NCI-H526 (cell line): ENCODE measurements around the gene DUSP7.

Source experiments
- DNase-seq, 2 experiments: peaks; one replicate each; lab custom pipeline; 2025; lab: John Stamatoyannopoulos, UW

DUSP7 gene

GRCh38 chr3:52086461-52086860 is 30.1 kb upstream of the DUSP7 start:
- DNase-seq = no peak

GRCh38 chr3:52085681-52086282 is 29.4 kb upstream of the DUSP7 start:
- DNase-seq = no peak

GRCh38 chr3:52084954-52085680 is 28.7 kb upstream of the DUSP7 start:
- no peak for DNase-seq

DNA sequence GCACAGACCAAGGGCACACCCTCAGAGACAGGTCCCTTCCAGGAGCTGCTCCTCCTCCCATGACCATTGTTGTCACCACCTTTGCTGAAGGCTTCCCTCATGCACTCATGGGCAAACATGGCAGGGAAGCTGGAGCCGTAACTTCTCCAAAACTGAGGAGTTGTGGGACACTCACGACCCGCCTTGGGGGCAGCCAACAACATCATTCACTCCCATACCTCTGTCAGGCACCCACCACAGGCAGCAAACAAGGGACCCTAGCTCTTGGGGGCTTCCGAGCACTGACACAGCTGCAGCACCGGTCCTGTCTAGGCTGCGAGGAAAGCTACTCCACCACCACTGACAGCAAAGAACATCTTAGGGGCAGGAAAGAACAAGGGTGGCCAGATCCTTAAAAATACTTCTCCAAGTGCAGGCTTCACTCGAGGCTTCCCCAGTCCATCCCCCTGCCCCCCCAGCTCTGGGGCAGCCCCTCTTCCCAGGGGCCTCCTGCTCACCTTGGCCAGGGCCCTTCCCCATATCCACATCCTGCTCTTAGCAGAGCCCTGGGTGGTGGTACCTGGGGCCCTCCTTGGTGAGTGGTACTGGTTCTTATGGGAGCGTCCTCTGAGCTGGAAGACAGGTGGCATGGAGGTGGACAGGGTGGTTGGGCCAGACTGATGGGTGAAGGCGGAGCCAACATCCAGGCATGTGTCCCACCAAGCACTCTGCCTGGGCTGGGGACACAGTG is 28.0 kb upstream of the DUSP7 start:
- DNase-seq = no peak

DNA sequence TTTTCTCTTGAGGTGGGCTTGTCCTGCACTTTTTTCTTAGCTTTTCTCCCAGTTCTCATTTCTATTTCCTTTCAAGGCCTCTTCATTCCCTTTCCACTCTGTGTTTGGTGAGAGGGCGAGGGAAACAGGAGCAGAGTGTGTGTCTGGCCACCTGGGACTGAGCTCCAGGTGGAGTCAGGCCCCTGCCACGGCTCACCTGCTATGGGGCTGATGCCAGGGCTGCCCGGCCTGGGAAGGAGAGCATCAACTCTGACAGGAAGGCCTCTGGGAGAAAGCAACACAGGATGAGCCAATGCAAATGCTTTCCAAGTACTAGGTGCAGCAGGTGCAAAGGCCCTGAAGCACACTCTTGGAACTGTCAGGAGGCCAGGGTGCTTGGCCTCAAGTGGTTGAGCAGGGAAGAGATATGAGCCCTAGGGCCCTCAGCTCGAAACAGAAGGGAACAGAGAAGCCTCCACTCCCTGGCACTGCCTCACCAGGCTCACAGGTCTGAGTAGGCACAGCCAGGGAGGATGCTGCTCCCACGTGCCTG is 27.3 kb upstream of the DUSP7 start:
- no peak for DNase-seq

DNA sequence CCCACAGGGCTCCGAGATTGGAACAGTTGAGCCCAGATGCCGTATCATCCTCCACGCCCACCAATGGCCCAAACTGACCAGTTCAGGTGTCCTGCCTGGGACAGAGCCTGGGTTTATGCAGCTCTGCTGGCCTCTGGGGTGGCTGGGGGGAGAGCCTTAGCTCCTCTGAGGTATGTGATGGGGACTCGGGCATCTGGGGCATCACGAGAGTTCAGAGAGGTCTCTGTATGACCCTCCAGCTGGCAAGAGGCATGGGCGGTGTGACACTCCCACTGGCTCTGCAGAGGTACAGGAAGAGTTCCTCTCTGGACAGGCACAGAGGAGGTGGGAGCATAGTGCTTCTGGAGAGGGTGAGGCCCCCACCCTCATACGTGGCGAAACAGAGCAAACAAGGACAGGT is 26.6 kb upstream of the DUSP7 start:
- DNase-seq = no peak

DNA sequence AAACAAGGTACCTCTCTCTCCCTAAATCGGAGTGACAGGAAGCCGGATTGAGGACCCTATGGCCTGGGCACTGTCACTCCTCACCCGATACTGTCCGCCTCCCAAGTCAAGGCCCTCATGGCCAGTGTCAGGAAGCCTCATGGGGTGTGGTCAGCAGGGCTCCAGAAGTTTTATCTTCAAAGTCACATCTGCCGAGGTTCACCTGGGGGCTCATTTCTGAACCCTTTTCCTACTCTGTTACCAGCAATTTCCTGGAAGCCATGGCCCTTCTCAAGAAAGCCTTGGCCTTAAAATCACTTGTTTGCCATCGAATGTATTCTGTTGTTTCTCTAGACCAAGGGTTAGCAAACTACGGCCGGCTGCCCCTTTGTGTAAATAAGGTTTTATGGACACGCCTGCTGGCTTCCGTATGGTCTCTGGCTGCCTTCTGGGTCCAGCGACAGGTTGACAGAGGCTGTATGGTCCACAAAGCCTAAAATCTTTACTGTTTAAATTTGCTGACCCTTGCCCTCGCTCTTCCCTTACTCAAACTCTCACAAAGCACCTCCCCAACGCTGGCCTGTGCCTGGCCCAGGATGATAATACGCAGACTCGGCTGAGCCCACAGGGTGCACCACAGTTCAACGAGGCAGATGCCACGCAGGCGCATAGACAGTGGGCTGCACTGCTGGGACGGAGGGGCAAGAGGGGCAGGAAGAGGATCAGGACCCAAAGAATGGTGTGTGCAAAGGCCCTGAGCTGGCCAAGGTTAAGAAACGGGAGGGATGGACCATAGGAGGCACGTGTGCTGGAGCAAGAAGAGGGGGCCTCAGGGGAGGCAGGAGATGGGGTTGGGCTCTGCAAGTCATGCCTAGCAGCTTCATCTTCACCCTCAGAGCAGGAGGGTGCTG is 24.7 kb upstream of the DUSP7 start:
- DNase-seq = no peak

- DNase-seq = no peak
Measured at GRCh38 chr3:52079958-52080357, 23.6 kb upstream of the DUSP7 start.

DNA sequence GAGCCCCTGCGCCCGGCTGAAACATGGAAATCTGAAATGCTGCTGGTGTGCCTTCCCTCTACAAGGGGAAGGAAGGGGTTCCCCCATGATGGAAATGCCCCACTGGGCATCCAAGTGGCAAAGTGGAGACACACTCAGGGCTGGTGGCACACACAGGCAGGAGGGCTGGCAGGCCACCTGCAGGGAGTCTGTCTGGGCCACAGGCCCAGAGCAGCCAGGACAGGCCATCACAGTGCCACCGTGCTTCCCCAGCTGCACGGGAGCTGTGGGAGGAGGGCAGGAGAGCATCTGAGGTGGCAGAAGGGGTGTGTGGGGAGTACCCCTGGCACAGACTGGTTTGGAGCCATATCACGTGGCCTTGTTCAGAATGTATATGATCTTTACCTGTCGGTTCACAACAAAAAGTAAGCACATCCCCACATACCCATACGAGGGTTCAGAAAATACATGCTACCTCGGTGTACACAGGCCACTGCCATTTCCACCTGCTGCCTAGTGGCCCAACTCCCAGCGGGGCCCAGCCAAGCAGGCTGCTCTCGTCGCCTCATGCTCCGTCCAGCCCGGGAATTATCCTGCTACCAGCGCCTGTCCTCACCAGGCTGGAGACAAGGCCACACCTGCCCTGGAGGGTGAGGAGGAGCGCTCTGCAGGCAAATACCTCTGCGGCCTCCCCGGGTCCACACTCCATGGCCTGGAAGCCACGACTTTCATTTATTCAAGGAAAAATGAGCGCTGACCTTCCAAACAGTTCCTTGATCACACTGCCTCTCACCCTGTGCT is 22.6 kb upstream of the DUSP7 start:
- DNase-seq = no peak

- no peak for DNase-seq
Measured at GRCh38 chr3:52077925-52078324, 21.6 kb upstream of the DUSP7 start.

DNA sequence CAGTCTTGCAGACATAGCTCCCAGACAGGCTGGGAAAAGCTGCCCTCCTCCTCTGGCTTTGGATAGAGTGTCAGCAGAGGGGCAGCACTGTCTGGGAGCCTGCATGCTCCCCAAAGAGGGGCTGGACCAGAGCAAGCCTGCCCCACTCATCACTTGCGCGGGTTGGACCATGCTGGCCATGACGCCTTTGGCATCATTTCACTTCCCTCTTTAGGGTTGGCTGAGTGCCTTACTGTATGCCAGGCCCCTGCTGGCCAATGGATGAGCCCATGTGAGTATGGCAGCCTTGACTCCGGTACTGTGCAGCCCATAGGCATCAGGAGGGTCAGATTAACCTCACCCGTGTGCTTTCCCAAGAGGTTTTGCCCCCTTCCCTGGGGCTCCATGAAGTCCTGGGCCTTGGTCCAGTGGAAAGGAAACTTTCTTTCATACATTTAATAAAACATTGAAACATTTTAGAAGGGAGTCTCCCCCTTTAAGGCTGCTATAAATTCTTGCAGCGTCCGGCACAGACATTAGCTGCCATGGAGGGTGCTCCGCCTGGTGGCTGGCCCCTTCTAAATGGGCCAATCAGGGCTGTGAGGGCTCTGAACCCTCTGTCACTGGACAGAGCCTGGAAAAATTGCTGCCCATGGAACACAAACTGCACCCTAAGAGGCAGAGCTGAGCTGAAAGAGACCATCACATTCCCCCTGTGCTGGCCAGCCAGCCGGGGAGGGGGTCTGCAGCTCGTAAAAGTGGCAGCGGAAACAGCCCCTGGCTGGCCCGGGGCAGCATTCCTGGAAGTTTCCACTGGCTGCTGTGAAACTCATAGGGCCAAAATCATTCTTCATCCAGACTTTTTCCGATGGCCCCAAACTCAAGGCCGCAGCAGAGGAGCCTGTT is 20.8 kb upstream of the DUSP7 start:
- no peak for DNase-seq

DNA sequence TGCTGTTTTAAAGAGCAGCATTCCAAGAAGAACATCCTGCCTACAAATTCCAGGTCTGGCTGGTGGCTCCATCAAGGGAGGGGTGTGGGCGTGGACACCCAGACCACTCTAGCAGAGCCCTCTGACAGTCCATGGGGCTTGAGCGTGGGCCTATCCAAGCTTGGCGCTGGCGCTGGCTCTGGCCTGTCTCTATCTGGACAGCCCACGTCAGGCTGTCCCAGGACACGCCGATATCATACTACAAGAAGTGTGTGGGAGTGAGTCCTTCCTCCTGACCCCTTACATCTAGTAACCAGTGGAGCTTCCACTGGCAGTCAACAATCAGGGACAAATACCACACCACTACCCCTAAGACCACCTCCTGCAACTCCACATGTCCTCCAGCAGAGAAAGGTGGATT is 17.1 kb upstream of the DUSP7 start:
- no peak for DNase-seq

- no peak for DNase-seq
Measured at GRCh38 chr3:52072471-52072870, 16.1 kb upstream of the DUSP7 start.

- no peak for DNase-seq
Measured at GRCh38 chr3:52072020-52072419, 15.6 kb upstream of the DUSP7 start.

GRCh38 chr3:52070724-52071621 is 14.6 kb upstream of the DUSP7 start:
- DNase-seq = no peak

GRCh38 chr3:52069855-52070254 is 13.5 kb upstream of the DUSP7 start:
- no peak for DNase-seq

GRCh38 chr3:52069135-52069534 is 12.8 kb upstream of the DUSP7 start:
- no peak for DNase-seq

DNA sequence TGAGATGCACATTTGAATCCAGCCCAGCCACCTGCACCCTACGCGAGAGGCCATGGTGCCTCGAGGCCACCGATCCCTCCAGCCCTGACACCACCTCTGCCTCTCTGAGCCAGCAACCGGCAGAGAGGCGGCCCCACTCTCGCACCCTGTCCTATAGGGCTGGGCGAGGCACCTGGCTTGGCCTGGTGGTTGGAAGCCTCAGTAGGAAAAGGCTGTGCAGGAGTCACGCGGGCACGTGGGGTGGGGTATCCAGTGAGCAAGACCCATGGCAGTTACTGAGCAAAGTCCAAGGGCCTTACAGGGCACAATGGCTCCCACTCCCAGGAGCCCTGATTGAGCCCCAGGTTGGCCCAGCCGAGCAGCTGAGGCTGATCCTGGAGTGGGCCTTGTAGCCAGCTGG is 12.4 kb upstream of the DUSP7 start:
- no peak for DNase-seq

DNA sequence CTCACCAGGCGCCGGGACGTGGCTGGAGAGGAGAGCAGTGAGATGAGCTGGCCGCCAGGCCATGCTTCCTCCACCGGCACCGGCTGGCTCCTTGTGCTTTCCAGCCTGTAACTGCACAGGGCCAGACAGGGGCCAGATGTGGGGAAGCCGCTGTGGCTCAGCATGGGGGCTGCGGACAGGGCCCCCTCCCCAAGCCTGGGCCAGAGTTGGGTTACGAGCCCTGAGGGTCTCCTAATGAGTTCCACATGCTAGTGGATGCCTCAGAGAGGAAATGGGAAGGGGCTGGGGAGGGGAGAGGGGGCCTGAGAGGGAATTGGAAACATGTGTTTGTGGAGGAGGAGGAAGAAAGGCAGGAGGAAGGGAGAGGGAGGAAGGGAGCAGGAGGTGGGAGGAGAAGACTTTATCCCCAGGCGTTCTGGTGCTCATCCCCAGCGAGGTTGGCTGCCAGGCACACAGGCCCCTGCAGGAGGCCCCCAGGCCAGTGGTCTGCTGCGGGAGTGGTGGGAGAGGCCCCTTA is 11.7 kb upstream of the DUSP7 start:
- no peak for DNase-seq
